DOHH2 (cell line): ENCODE data around the gene CCDC68.

ENCODE experiments used
- EZH2phosphoT487 ChIP-seq: fragments of 200-600 bp; sonication (generic); IDR thresholded peaks from 2 replicates; pipeline ENCODE4 v1.6.1; 2017; ENCODE audit warnings: borderline replicate concordance, mild to moderate bottlenecking, antibody characterized with exemption, low read length, moderate library complexity, mixed read lengths
- TF ChIP-seq, protein P1 (sequence below): fragments of 200-600 bp; sonication (generic); IDR thresholded peaks from one replicate; pipeline ENCODE4 v1.5.1; 2014; ENCODE audit warnings: antibody characterized with exemption, mild to moderate bottlenecking, low read depth, low read length; ENCODE audit not compliant: poor library complexity, severe bottlenecking

DNA sequence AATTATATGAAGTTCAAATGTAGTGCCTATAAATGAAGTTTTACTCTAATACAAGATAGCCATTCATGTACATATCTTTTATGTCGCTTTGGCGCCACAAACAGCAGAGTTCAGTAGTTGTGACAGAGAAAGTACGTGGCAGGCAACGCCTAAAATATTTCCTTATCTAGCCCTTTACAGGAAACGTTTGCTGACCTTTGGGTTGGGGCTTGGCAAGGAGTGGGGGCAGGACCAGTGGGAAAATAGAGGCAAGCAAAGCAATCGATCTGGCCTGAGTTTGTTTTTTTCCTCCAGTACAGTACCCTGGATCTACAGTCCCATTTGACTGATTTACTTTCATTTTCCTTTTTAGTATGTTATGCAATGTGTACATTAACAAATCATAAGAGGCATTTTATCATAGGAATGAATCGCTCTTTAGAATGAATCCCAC is 13.1 kb downstream of the CCDC68 start:
- TF ChIP-seq, protein P1, sequence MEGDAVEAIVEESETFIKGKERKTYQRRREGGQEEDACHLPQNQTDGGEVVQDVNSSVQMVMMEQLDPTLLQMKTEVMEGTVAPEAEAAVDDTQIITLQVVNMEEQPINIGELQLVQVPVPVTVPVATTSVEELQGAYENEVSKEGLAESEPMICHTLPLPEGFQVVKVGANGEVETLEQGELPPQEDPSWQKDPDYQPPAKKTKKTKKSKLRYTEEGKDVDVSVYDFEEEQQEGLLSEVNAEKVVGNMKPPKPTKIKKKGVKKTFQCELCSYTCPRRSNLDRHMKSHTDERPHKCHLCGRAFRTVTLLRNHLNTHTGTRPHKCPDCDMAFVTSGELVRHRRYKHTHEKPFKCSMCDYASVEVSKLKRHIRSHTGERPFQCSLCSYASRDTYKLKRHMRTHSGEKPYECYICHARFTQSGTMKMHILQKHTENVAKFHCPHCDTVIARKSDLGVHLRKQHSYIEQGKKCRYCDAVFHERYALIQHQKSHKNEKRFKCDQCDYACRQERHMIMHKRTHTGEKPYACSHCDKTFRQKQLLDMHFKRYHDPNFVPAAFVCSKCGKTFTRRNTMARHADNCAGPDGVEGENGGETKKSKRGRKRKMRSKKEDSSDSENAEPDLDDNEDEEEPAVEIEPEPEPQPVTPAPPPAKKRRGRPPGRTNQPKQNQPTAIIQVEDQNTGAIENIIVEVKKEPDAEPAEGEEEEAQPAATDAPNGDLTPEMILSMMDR: no peak
- no peak for TF ChIP-seq EZH2phosphoT487
